ENCODE data around the gene MAP7.
A peak's percentile ranks its signal among the peaks of the same experiment; 100 is the strongest.

Gene MAP7

DNA sequence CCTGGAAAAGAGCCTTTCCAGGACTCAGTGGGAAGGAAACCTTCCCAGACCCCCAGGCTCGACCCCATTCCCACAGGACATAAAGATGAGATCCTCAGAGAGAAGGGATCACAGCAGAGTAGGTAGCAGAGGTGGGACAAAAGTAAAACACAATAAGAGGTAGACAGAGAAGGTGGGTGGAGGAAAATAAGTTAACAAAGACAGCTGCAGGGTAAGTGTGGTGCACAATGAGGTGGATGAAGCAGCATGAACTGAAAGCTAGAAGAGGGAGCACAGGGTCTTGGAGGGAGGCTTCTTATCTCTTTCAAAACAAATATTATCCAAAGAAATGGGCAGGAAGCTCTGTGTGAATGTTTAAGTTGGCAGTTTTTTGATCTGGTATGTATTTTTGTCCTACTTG, 14.0 kb upstream of the MAP7 start:
- TF ChIP-seq, protein P1, sequence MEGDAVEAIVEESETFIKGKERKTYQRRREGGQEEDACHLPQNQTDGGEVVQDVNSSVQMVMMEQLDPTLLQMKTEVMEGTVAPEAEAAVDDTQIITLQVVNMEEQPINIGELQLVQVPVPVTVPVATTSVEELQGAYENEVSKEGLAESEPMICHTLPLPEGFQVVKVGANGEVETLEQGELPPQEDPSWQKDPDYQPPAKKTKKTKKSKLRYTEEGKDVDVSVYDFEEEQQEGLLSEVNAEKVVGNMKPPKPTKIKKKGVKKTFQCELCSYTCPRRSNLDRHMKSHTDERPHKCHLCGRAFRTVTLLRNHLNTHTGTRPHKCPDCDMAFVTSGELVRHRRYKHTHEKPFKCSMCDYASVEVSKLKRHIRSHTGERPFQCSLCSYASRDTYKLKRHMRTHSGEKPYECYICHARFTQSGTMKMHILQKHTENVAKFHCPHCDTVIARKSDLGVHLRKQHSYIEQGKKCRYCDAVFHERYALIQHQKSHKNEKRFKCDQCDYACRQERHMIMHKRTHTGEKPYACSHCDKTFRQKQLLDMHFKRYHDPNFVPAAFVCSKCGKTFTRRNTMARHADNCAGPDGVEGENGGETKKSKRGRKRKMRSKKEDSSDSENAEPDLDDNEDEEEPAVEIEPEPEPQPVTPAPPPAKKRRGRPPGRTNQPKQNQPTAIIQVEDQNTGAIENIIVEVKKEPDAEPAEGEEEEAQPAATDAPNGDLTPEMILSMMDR (IDR thresholded peaks at IDR 0.05; ENCODE audit: low read depth, low read length, missing control alignments), result no peak
- no peak overlapping the region for H3K4me3 ChIP-seq (ENCODE audit: low read depth, low read length)
- DNase-seq (ENCODE audit: low read depth), result no peak

DNA sequence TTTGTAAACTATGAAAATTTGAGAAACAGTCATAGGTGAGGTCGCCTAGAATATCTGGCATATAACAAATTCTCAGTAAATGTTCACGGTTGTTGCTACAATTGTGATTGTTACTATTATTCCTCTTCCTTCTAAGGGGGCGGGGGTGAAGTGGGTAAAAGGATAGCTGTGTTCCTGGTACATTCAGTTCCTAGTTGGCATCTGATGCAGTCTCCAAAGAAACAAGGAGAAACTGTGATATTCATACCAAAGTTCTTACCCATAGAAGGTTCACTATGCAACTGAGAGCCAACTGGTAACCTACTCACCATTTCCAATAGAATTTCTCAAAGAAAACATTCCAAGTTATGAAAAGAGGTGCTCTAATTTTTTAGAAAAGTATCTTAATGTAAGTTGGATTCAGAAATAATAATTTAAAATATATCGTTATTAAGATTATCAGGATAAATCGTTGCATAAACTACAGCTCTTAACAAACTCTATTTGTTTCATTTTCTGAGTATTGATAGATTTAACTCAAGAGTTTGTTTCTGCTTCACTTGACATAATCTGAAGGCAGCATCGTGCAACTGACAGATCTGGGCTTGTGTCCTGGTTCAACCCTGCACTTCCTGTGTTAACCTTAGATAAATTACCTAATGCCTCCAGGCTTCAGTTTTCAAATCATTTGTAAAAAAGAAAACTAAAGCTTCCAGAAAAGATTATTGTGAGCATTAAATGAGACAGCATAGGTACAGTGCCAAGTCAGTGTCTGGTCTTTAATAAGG, 13.3 kb upstream of the MAP7 start:
- TF ChIP-seq, protein P1 (IDR thresholded peaks at IDR 0.05; ENCODE audit: low read depth, low read length, missing control alignments), result no peak
- H3K4me3 ChIP-seq (ENCODE audit: low read depth, low read length), result no peak overlapping the region
- no peak for DNase-seq (ENCODE audit: low read depth)

DNA sequence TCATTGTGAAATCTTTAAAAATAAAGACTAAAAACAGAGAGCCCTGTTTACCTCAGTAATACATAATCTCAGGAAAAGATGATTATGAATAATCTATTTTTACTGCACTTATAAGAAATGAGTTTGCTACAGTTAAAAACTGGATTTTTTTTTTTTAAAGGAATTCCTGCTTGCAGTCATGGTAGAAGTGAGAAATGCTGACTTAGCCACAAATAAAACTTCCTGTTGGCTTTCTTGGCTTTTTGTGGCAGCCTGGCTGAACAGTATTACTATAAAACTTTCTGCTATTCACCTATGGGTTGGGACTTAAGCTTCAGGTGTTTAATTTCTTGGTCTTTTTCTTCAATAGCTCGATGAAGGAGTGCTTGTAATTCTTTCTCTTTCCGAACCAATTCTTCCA, 12.0 kb upstream of the MAP7 start:
- no peak for DNase-seq (ENCODE audit: low read depth)
- H3K4me3 ChIP-seq (ENCODE audit: low read depth, low read length), result no peak overlapping the region
- TF ChIP-seq, protein P1 (IDR thresholded peaks at IDR 0.05; ENCODE audit: low read depth, low read length, missing control alignments), result no peak

DNA sequence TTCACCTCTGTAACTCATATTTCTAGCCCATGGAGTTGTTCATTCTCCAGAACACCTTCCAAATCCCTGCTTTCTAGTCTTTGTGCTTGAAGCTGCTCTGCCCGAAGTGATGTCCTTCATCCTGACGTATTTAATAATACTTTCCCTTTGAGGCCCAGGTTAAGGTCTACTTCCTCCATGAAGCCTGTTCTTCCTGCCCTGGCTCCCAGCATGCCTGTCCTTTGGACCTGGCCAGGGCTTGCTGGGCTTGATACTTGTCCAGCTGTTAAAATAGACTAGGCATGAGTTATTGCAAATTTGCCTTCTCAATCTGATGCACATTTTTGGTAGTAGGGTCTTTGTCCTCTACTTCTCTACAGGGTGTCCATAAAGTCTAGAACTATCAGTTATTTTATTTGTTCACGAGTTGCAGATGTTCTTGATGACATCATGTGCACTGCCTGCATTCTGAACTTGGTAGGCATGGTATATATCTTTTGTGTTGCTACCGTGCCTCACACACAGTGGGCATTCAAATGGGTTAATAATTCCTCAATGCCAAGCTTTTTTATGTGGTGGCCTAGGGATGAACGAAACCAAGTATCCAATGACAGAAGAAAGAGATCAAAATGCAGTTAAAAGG, 3.1 kb upstream of the MAP7 start:
- TF ChIP-seq, protein P1 (IDR thresholded peaks at IDR 0.05; ENCODE audit: low read depth, low read length, missing control alignments), result no peak
- no peak overlapping the region for H3K4me3 ChIP-seq (ENCODE audit: low read depth, low read length)
- DNase-seq (ENCODE audit: low read depth), result no peak

DNA sequence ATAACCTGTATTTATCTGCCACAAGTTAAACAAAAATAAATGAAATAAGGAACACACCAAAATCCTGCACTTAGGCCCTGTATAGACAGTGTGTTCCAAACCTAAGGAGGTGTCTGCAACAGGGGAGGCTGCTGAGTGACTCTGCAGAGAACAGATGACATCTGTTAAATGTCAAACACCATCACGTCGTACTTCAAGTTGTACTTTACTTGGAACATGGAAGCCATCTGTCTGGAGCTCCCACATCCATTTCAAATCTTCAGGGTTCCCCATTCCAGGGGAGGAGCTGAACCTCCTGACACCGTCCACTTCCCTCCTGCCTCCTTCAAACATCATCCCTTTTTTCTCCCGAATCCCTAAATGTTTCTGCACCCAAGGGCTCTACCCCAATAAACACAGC, 1.8 kb upstream of the MAP7 start:
- TF ChIP-seq, protein P1 (IDR thresholded peaks at IDR 0.05; ENCODE audit: low read depth, low read length, missing control alignments), result no peak
- no peak overlapping the region for H3K4me3 ChIP-seq (ENCODE audit: low read depth, low read length)
- DNase-seq (ENCODE audit: low read depth), result no peak

DNA sequence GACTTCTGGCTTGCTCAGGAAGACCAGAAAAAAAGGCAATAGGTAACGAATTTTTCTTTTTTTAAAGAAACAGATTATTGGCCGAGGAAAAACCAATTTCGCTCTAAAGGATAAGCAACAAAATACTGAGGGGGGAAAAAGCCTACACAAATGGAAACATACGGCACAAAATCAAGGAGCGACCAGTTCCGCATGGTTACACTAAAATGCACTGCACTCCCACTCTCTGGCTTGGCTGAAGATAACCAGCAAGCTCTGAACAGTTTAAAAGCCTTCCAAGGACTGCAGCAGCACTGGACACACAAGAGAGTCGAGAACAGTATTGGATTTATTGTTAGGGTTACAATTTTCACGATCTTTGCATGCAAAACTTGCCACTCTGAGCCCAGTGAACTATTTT, 881 bp upstream of the MAP7 start:
- no peak overlapping the region for H3K4me3 ChIP-seq (ENCODE audit: low read depth, low read length)
- TF ChIP-seq, protein P1 (IDR thresholded peaks at IDR 0.05; ENCODE audit: low read depth, low read length, missing control alignments), result no peak
- DNase-seq (ENCODE audit: low read depth), result no peak

DNA sequence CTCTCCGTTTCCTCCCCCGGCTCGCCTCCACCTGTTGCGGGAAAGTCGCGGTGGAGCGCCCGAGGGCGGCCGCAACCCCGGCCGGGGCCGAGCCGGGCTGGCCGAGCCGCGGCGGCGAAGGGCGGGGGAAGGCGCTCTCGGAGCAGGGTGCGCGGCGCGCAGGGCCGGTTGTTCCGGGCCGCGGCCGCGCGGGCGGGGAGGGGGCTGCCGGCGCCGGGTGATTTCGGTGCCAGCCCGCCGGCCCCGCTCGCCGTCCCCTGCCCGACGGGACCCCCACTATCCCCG, 235 bp downstream of the MAP7 start:
- TF ChIP-seq, protein P1 (IDR thresholded peaks at IDR 0.05; ENCODE audit: low read depth, low read length, missing control alignments), result no peak
- DNase-seq (ENCODE audit: low read depth), result no peak

More for the DNA sequence above, 235 bp downstream of the MAP7 start:
- peak overlapping the region; percentile 62 for H3K4me3 ChIP-seq (ENCODE audit: low read depth, low read length)

Measured in GM12864 (cell line).